ENCODE results near the gene PEX26.

Gene PEX26

GRCh38 chr22:18110954-18111758, 33.4 kb downstream of the PEX26 start:
- H3K4me1 Mint-ChIP-seq: peaks cover 25% of the 10 kb centered on the region
- no peak for DNase-seq
- peak overlapping the region; percentile 74 for H3K4me3 Mint-ChIP-seq
- peaks cover 5% of the 10 kb centered on the region for H3K36me3 Mint-ChIP-seq (ENCODE audit: low read depth)
- TF ChIP-seq CTCF (IDR thresholded peaks at IDR 0.05): no peak
- H3K27ac Mint-ChIP-seq: no peak overlapping the region
- H3K9me3 Mint-ChIP-seq: peaks cover 24% of the 10 kb centered on the region
- peaks cover 81% of the 10 kb centered on the region for H3K27me3 Mint-ChIP-seq (ENCODE audit: low read depth, poor library complexity)

GRCh38 chr22:18111759-18112330, 34.1 kb downstream of the PEX26 start:
- H3K36me3 Mint-ChIP-seq (ENCODE audit: low read depth): peaks cover 4% of the 10 kb centered on the region
- H3K27ac Mint-ChIP-seq: no peak overlapping the region
- peak overlapping the region; percentile 74 for H3K4me3 Mint-ChIP-seq
- H3K4me1 Mint-ChIP-seq: peaks cover 25% of the 10 kb centered on the region
- no peak for TF ChIP-seq CTCF (IDR thresholded peaks at IDR 0.05)
- no peak for DNase-seq
- H3K9me3 Mint-ChIP-seq: peaks cover 18% of the 10 kb centered on the region
- H3K27me3 Mint-ChIP-seq (ENCODE audit: low read depth, poor library complexity): peaks cover 75% of the 10 kb centered on the region

- peaks cover 69% of the 10 kb centered on the region for H3K27me3 Mint-ChIP-seq (ENCODE audit: low read depth, poor library complexity)
- peak overlapping the region; percentile 23 for H3K4me3 Mint-ChIP-seq
- peaks cover 14% of the 10 kb centered on the region for H3K9me3 Mint-ChIP-seq
- H3K36me3 Mint-ChIP-seq (ENCODE audit: low read depth): no peaks in the 10 kb centered on the region
- peaks cover 25% of the 10 kb centered on the region for H3K4me1 Mint-ChIP-seq
- no peak for TF ChIP-seq CTCF (IDR thresholded peaks at IDR 0.05)
- no peak overlapping the region for H3K27ac Mint-ChIP-seq
- no peak for DNase-seq
Observed at GRCh38 chr22:18112440-18112839, 34.6 kb downstream of the PEX26 start.

- no peak for TF ChIP-seq CTCF (IDR thresholded peaks at IDR 0.05)
- Mint-ChIP-seq H3K9me3 (peaks cover 5% of the 10 kb centered on the region), H3K4me3 (no peak overlapping the region), H3K27ac (peak overlapping the region; percentile 60), H3K27me3 (ENCODE audit: low read depth, poor library complexity) (peaks cover 58% of the 10 kb centered on the region), H3K36me3 (ENCODE audit: low read depth) (no peaks in the 10 kb centered on the region), H3K4me1 (peaks cover 25% of the 10 kb centered on the region)
- DNase-seq: no peak
Observed at GRCh38 chr22:18113680-18114394, 36.0 kb downstream of the PEX26 start.

GRCh38 chr22:18114495-18114894, 36.7 kb downstream of the PEX26 start:
- Mint-ChIP-seq H3K4me1 (peaks cover 24% of the 10 kb centered on the region), H3K4me3 (no peak overlapping the region)
- no peak for TF ChIP-seq CTCF (IDR thresholded peaks at IDR 0.05)

More at GRCh38 chr22:18114495-18114894, 36.7 kb downstream of the PEX26 start:
- DNase-seq: no peak
- Mint-ChIP-seq H3K27me3 (ENCODE audit: low read depth, poor library complexity) (peaks cover 54% of the 10 kb centered on the region), H3K27ac (peak overlapping the region; percentile 60), H3K9me3 (no peaks in the 10 kb centered on the region), H3K36me3 (ENCODE audit: low read depth) (no peaks in the 10 kb centered on the region)
